Trophoblast cell (in vitro differentiated cells and primary cell): ENCODE measurements around the gene TBC1D2.
"Not testable (repeated sequence)": the region's sequence is repeated elsewhere in the genome, so short reads cannot be mapped to it uniquely, and the experiment has no call there.

Source experiments
- DNase-seq, 2 donors: peaks; one replicate each; pipeline ENCODE4 v3.0.0-alpha.2; 2016
- H2AFZ ChIP-seq: 2 replicates; pipeline ENCODE4 v1.6.1; 2013; ENCODE audit warnings: low read length, moderate library complexity, mild to moderate bottlenecking; ENCODE audit not compliant: insufficient read depth, poor library complexity
- H2AK5ac ChIP-seq: 2 replicates; pipeline ENCODE4 v1.6.1; 2013; ENCODE audit warnings: mild to moderate bottlenecking, low read length
- H2BK120ac ChIP-seq: 2 replicates; pipeline ENCODE4 v1.6.1; 2013; ENCODE audit warnings: low read length, mild to moderate bottlenecking, moderate library complexity; ENCODE audit not compliant: insufficient read depth, poor library complexity
- H2BK12ac ChIP-seq: 2 replicates; pipeline ENCODE4 v1.6.1; 2013; ENCODE audit warnings: mild to moderate bottlenecking, low read length, moderate library complexity
- H2BK5ac ChIP-seq: 2 replicates; pipeline ENCODE4 v1.6.1; 2013; ENCODE audit warnings: low read length, low read depth, moderate library complexity, mild to moderate bottlenecking; ENCODE audit not compliant: poor library complexity
- H3K14ac ChIP-seq: 2 replicates; pipeline ENCODE4 v1.6.1; 2013; ENCODE audit warnings: mild to moderate bottlenecking, low read length
- H3K18ac ChIP-seq: 2 replicates; pipeline ENCODE4 v1.6.1; 2013; ENCODE audit warnings: mild to moderate bottlenecking, low read length
- H3K23ac ChIP-seq: 2 replicates; pipeline ENCODE4 v1.6.1; 2013; ENCODE audit warnings: low read length
- H3K27ac ChIP-seq: 2 replicates; pipeline ENCODE4 v1.5.1; 2013; ENCODE audit warnings: low read depth, mild to moderate bottlenecking, inconsistent platforms, low read length, moderate library complexity
- H3K27me3 ChIP-seq: 2 replicates; pipeline ENCODE4 v1.6.1; 2013; ENCODE audit warnings: inconsistent platforms, mild to moderate bottlenecking, low read length, moderate library complexity; ENCODE audit not compliant: insufficient read depth
- H3K36me3 ChIP-seq, 2 experiments: 1 replicate in 1 of 2; 2 replicates in 1 of 2; pipeline ENCODE4 v1.6.1; 2013; ENCODE audit warnings: low read length in 2 of 2, mild to moderate bottlenecking in 2 of 2, moderate library complexity in 1 of 2; ENCODE audit not compliant: insufficient read depth in 2 of 2, control insufficient read depth in 1 of 2
- H3K4ac ChIP-seq: 2 replicates; pipeline ENCODE4 v1.6.1; 2013; ENCODE audit warnings: low read depth, mild to moderate bottlenecking, low read length, moderate library complexity
- H3K4me1 ChIP-seq, 2 experiments: 1 replicate in 1 of 2; 2 replicates in 1 of 2; pipeline ENCODE4 v1.6.1; 2013; ENCODE audit warnings: low read length in 2 of 2, mild to moderate bottlenecking in 2 of 2, moderate library complexity in 1 of 2; ENCODE audit not compliant: insufficient read depth in 2 of 2, control insufficient read depth in 1 of 2
- H3K4me2 ChIP-seq: 2 replicates; pipeline ENCODE4 v1.6.1; 2013; ENCODE audit warnings: inconsistent platforms, mild to moderate bottlenecking, low read length, moderate library complexity
- H3K4me3 ChIP-seq: 2 replicates; pipeline ENCODE4 v1.5.1; 2013; ENCODE audit warnings: mild to moderate bottlenecking, low read depth, low read length, inconsistent platforms
- H3K79me1 ChIP-seq: one replicate; pipeline ENCODE4 v1.6.1; 2013; ENCODE audit warnings: low read length
- H3K79me2 ChIP-seq: 2 replicates; pipeline ENCODE4 v1.6.1; 2013; ENCODE audit warnings: low read length, mild to moderate bottlenecking; ENCODE audit not compliant: control insufficient read depth, insufficient read depth, poor library complexity
- H3K9ac ChIP-seq: 2 replicates; pipeline ENCODE4 v1.6.1; 2013; ENCODE audit warnings: mild to moderate bottlenecking, low read length
- H3K9me3 ChIP-seq: 2 replicates; pipeline ENCODE4 v1.6.1; 2013; ENCODE audit warnings: low read depth, mild to moderate bottlenecking, control low read depth, inconsistent platforms, low read length; ENCODE audit not compliant: insufficient read depth
- H4K12ac ChIP-seq: 2 replicates; pipeline ENCODE4 v1.6.1; 2013; ENCODE audit warnings: low read depth, mild to moderate bottlenecking, low read length, moderate library complexity
- H4K8ac ChIP-seq: 2 replicates; pipeline ENCODE4 v1.6.1; 2013; ENCODE audit warnings: low read depth, mild to moderate bottlenecking, low read length, moderate library complexity
- H4K91ac ChIP-seq: one replicate; pipeline ENCODE4 v1.6.1; 2013; ENCODE audit warnings: low read depth, mild to moderate bottlenecking, low read length, moderate library complexity
- WGBS: extraction: QIAGEN DNeasy Blood & Tissue Kit; methylation state at CpG from one replicate; pipeline ENCODE4 v1.1.7; 2013; ENCODE audit warnings: missing lambda C conversion rate; ENCODE audit not compliant: insufficient read length, insufficient coverage; ENCODE audit errors: extremely low coverage; 5-methylcytosine and 5-hydroxymethylcytosine counted together

TBC1D2 gene

GRCh38 chr9:98174502-98174918 is 80.9 kb downstream of the TBC1D2 start:
- peaks cover 17% of the 10 kb centered on the region for H3K79me2 ChIP-seq
- not testable (repeated sequence) for H3K27ac ChIP-seq, H3K4me3 ChIP-seq, H4K91ac ChIP-seq, H3K18ac ChIP-seq, H3K14ac ChIP-seq, H3K9me3 ChIP-seq, H2BK12ac ChIP-seq, H3K4me2 ChIP-seq, H3K9ac ChIP-seq, H3K27me3 ChIP-seq, H4K8ac ChIP-seq, H2AK5ac ChIP-seq, H2BK120ac ChIP-seq, H4K12ac ChIP-seq, H2AFZ ChIP-seq, H2BK5ac ChIP-seq, H3K23ac ChIP-seq, DNase-seq, H3K79me1 ChIP-seq, H3K36me3 ChIP-seq
- H3K4ac ChIP-seq, result peak overlapping the region; percentile 39
- WGBS, result no CpG with 5 or more reads among the region's 5 CpGs
- H3K4me1 ChIP-seq, result peaks cover 33 to 35% of the 10 kb centered on the region in 2 experiments

- no peak overlapping the region for H3K27ac ChIP-seq
- H3K9me3 ChIP-seq, result no peaks in the 10 kb centered on the region
- peak overlapping the region; percentile 13 for H3K4ac ChIP-seq
- no peak overlapping the region for H2BK5ac ChIP-seq
- no peak overlapping the region for H4K8ac ChIP-seq
- peaks cover 37 to 43% of the 10 kb centered on the region in 2 experiments for H3K4me1 ChIP-seq
- no peak overlapping the region for H2BK120ac ChIP-seq
- DNase-seq, result no peak
- peaks cover 10% of the 10 kb centered on the region for H3K79me1 ChIP-seq
- WGBS, result no CpG with 5 or more reads among the region's 16 CpGs
- peaks cover 17% of the 10 kb centered on the region for H3K79me2 ChIP-seq
- no peaks in the 10 kb centered on the region for H3K36me3 ChIP-seq
- H3K4me2 ChIP-seq, result no peak overlapping the region
- no peak overlapping the region for H2BK12ac ChIP-seq
- H4K12ac ChIP-seq, result no peak overlapping the region
- no peak overlapping the region for H3K14ac ChIP-seq
- H3K4me3 ChIP-seq, result no peak overlapping the region
- no peak overlapping the region for H3K18ac ChIP-seq
- H2AFZ ChIP-seq, result no peak overlapping the region
- no peaks in the 10 kb centered on the region for H3K27me3 ChIP-seq
- H4K91ac ChIP-seq, result no peak overlapping the region
- no peak overlapping the region for H2AK5ac ChIP-seq
- H3K23ac ChIP-seq, result no peak overlapping the region
- no peak overlapping the region for H3K9ac ChIP-seq
Observed at GRCh38 chr9:98173181-98173580, 82.3 kb downstream of the TBC1D2 start.

GRCh38 chr9:98172604-98173003 is 82.8 kb downstream of the TBC1D2 start:
- no peak overlapping the region for H2BK120ac ChIP-seq
- H3K4me3 ChIP-seq, result no peak overlapping the region
- H3K36me3 ChIP-seq, result no peaks in the 10 kb centered on the region
- H3K9me3 ChIP-seq, result no peaks in the 10 kb centered on the region
- H2AFZ ChIP-seq, result no peak overlapping the region
- no peak overlapping the region for H2BK5ac ChIP-seq
- no peaks in the 10 kb centered on the region for H3K27me3 ChIP-seq
- H3K79me1 ChIP-seq, result peaks cover 10% of the 10 kb centered on the region
- no peak overlapping the region for H4K8ac ChIP-seq
- peak overlapping the region; percentile 13 for H3K4ac ChIP-seq
- H4K91ac ChIP-seq, result no peak overlapping the region
- no peak overlapping the region for H4K12ac ChIP-seq
- H3K18ac ChIP-seq, result no peak overlapping the region
- whole genome bisulfite sequencing, result no CpG with 5 or more reads among the region's 3 CpGs
- peaks cover 37 to 43% of the 10 kb centered on the region in 2 experiments for H3K4me1 ChIP-seq
- peak in 1 of 2 donors; percentile 27 for DNase-seq
- H3K9ac ChIP-seq, result no peak overlapping the region
- peaks cover 17% of the 10 kb centered on the region for H3K79me2 ChIP-seq
- H2AK5ac ChIP-seq, result no peak overlapping the region
- H3K14ac ChIP-seq, result no peak overlapping the region
- H2BK12ac ChIP-seq, result no peak overlapping the region
- no peak overlapping the region for H3K27ac ChIP-seq
- H3K23ac ChIP-seq, result no peak overlapping the region
- no peak overlapping the region for H3K4me2 ChIP-seq

- H3K14ac ChIP-seq, result no peak overlapping the region
- peaks cover 16% of the 10 kb centered on the region for H3K79me2 ChIP-seq
- H2AK5ac ChIP-seq, result peak overlapping the region; percentile 38
- peaks cover 30 to 36% of the 10 kb centered on the region in 2 experiments for H3K4me1 ChIP-seq
- no peak overlapping the region for H4K91ac ChIP-seq
- no peaks in the 10 kb centered on the region for H3K27me3 ChIP-seq
- H3K27ac ChIP-seq, result no peak overlapping the region
- H3K18ac ChIP-seq, result peak overlapping the region; percentile 26
- H2BK5ac ChIP-seq, result no peak overlapping the region
- H3K36me3 ChIP-seq, result no peaks in the 10 kb centered on the region
- H2BK12ac ChIP-seq, result no peak overlapping the region
- DNase-seq, result no peak
- no CpG with 5 or more reads among the region's 16 CpGs for WGBS
- no peak overlapping the region for H3K23ac ChIP-seq
- H3K79me1 ChIP-seq, result peaks cover 8% of the 10 kb centered on the region
- no peak overlapping the region for H2AFZ ChIP-seq
- H4K12ac ChIP-seq, result no peak overlapping the region
- no peak overlapping the region for H4K8ac ChIP-seq
- peak overlapping the region; percentile 46 for H3K4ac ChIP-seq
- no peak overlapping the region for H3K4me2 ChIP-seq
- no peaks in the 10 kb centered on the region for H3K9me3 ChIP-seq
- H2BK120ac ChIP-seq, result no peak overlapping the region
- H3K4me3 ChIP-seq, result no peak overlapping the region
- no peak overlapping the region for H3K9ac ChIP-seq
Observed at GRCh38 chr9:98171176-98171925, 84.1 kb downstream of the TBC1D2 start.
